Neural crest cell (in vitro differentiated cells): ENCODE measurements around the gene ZNF200. TPM values are rescaled to one million over a fixed set of nuclear protein-coding genes. Genes with fewer than 3 reads are reported as not detected.

Experiments used
- DNase-seq: peaks from one replicate; pipeline ENCODE4 v3.0.0; 2021; ENCODE audit warnings: low read depth, mixed read lengths, low spot score
- H3K27ac Mint-ChIP-seq: one replicate; pipeline ENCODE4 v1.8.0; 2021; ENCODE audit warnings: mild to moderate bottlenecking, mixed read lengths; ENCODE audit not compliant: unreplicated experiment
- H3K27me3 Mint-ChIP-seq: 2 replicates; pipeline ENCODE4 v1.8.0; 2021; ENCODE audit warnings: low read depth, mild to moderate bottlenecking, mixed read lengths
- H3K36me3 Mint-ChIP-seq: 2 replicates; pipeline ENCODE4 v1.8.0; 2021; ENCODE audit warnings: low read depth, mild to moderate bottlenecking, mixed read lengths
- H3K4me1 Mint-ChIP-seq: 2 replicates; pipeline ENCODE4 v1.8.0; 2021; ENCODE audit warnings: mixed read lengths
- H3K4me3 Mint-ChIP-seq: one replicate; pipeline ENCODE4 v1.8.0; 2021; ENCODE audit warnings: mild to moderate bottlenecking, mixed read lengths
- H3K9me3 Mint-ChIP-seq: 2 replicates; pipeline ENCODE4 v1.8.0; 2021; ENCODE audit warnings: mixed read lengths
- total RNA-seq: library from RNA; stranded (reverse); gene quantifications from 2 replicates; pipeline ENCODE4 v1.2.1, GENCODE V29; 2021
- TF ChIP-seq, protein P1 (sequence below): fragments of 200-600 bp; sonication (generic); conservative IDR thresholded peaks from 2 replicates; pipeline ENCODE4 v1.5.0; 2021; ENCODE audit warnings: antibody characterized with exemption, mild to moderate bottlenecking

Gene ZNF200
- total RNA-seq, 1 donor from 2014 or later, result 14.1 TPM

DNA sequence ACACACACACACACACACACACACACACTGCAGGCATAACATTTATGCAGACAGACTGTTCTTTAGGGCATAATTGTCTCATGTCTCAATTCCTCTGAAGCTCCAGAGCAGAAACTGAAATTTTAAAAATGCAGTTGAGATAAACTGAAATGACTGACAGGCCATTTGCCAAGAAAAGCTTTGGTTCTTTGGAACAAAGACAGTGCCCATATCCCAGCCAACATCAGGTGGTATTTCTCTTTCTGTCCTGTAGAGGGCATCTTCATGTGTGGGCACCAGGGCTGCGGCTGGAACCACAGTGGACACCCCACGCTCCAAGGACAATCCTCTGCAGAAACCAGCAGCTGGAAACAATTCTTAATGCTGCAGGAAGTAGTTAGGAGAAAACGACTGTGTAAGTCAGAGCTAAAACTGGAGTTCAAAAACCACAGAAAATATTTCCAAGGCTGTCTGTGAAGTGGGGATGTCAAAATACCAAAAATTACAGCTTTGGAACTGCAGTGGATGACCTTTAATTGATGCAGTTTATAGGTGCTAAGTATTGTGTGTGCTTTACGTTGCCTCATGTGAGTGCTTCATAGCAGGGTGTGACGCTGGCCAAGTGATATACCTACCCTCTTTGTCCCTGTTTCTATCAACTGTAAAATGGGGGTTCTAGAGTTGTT lies 32.0 kb upstream of the ZNF200 start:
- Mint-ChIP-seq H3K36me3 (peaks cover 3% of the 10 kb centered on the region), H3K4me3 (peak overlapping the region; percentile 38), H3K27me3 (peaks cover 4% of the 10 kb centered on the region), H3K9me3 (peaks cover 2% of the 10 kb centered on the region), H3K27ac (no peak overlapping the region), H3K4me1 (peaks cover 12% of the 10 kb centered on the region)
- TF ChIP-seq, protein P1, sequence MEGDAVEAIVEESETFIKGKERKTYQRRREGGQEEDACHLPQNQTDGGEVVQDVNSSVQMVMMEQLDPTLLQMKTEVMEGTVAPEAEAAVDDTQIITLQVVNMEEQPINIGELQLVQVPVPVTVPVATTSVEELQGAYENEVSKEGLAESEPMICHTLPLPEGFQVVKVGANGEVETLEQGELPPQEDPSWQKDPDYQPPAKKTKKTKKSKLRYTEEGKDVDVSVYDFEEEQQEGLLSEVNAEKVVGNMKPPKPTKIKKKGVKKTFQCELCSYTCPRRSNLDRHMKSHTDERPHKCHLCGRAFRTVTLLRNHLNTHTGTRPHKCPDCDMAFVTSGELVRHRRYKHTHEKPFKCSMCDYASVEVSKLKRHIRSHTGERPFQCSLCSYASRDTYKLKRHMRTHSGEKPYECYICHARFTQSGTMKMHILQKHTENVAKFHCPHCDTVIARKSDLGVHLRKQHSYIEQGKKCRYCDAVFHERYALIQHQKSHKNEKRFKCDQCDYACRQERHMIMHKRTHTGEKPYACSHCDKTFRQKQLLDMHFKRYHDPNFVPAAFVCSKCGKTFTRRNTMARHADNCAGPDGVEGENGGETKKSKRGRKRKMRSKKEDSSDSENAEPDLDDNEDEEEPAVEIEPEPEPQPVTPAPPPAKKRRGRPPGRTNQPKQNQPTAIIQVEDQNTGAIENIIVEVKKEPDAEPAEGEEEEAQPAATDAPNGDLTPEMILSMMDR, result peak; percentile 56
- DNase-seq, result no peak

DNA sequence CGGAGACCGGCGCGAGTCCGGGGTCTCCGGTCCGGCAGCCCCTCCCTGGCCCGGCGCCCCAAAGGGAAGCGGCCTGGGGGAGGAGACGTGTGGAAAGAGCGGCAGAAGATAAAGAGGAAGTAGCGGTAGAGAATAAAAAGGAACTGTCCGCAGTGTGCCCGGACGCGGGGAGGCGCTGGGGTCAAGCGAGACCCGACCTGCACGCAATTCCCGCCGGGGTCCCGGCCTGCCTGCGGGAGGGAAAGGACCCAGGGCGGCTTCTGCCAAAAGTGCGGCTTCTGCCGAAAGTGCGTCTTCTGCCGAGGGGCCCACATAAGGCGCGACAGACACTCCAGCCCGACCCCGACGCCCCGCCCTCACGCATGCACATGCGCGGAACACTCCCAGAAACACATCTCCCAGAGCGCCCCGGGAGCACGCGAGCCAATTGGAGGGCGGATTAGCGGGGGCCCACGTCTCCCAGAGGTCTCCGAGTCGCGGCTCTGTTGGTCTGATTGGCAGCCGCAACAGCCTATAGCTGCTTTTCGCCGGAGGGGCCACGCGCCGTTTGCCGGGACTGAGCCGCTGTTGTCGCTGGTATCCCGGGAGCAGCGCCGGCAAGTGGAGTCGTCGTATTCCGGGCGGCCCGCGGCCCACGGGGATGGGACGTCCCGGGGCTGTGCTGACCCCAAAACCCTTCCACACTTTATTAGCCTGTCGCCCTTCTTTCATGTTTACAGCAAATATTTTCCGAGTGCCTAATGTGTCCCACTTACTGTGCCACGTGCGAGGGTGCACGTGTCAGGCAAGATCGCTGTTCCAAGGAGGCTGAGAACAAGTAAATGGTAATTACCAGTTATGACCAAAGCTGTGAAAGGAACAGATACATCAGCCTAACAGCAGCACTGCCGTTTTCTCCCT lies 29.4 kb upstream of the ZNF200 start:
- peaks cover 2% of the 10 kb centered on the region for H3K9me3 Mint-ChIP-seq
- DNase-seq, result peak; percentile 96
- peaks cover 12% of the 10 kb centered on the region for H3K4me1 Mint-ChIP-seq
- peaks cover 8% of the 10 kb centered on the region for H3K27me3 Mint-ChIP-seq
- H3K27ac Mint-ChIP-seq, result peak overlapping the region; percentile 78
- H3K36me3 Mint-ChIP-seq, result peaks cover 3% of the 10 kb centered on the region
- peak overlapping the region; percentile 87 for H3K4me3 Mint-ChIP-seq
- TF ChIP-seq, protein P1, result peak; percentile 50

DNA sequence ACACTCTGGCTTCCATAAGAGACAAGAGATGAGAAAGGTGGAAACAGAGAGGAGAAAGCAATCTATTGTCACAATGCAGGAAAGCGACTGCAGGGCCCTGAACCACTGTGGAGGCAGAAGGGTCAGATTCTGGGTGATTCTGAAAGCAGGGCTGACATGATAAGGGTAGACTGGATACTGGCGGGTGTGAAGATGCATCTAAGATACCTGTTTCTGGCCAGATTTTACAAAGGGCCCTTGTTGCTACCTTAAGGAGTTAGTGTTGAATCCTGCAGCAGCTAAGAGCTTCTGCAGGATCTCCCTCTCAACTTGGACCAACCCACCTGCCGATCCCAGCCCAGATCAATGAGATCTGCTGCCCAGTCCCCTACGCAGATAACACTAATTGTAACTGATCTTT lies 27.6 kb upstream of the ZNF200 start:
- peaks cover 12% of the 10 kb centered on the region for H3K4me1 Mint-ChIP-seq
- peaks cover 2% of the 10 kb centered on the region for H3K9me3 Mint-ChIP-seq
- peak overlapping the region; percentile 87 for H3K4me3 Mint-ChIP-seq
- peaks cover 3% of the 10 kb centered on the region for H3K36me3 Mint-ChIP-seq
- TF ChIP-seq, protein P1, result no peak
- peaks cover 24% of the 10 kb centered on the region for H3K27me3 Mint-ChIP-seq
- H3K27ac Mint-ChIP-seq, result no peak overlapping the region
- no peak for DNase-seq

GRCh38 chr16:3259836-3260235 lies 24.9 kb upstream of the ZNF200 start:
- Mint-ChIP-seq H3K27ac (no peak overlapping the region), H3K4me3 (no peak overlapping the region), H3K36me3 (no peaks in the 10 kb centered on the region), H3K27me3 (peaks cover 28% of the 10 kb centered on the region), H3K9me3 (no peaks in the 10 kb centered on the region), H3K4me1 (peaks cover 11% of the 10 kb centered on the region)
- TF ChIP-seq, protein P1, result no peak
- DNase-seq, result no peak

DNA sequence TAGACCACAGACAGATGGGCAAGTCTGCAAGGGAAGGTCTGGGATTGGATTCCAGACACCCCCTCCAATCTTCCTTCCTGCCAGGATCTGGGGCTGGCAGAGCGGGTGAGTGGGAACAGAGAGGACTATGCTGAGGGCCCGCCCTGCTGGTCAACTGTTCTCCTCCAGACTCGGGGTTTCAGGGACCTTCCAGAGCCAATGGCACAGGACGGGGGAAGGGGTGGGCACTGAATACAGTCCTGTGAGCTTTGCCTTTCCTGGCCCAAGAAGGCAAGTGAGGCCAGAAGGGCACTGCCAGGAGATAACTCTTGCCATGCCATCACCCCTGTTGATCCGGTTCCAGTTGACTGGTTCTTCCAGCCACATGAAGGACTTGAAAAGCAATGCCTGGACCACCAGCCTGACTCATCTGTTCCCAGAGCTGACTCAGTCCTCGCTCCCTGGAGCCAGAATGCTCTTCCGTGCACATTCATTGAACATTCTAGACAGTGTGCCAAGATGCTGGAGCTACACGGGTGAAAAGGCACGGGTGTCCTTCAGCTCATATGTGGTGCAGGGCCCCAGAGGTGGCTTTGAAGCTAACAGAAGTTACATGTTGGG lies 22.0 kb upstream of the ZNF200 start:
- no peak overlapping the region for H3K4me3 Mint-ChIP-seq
- no peak for DNase-seq
- no peak overlapping the region for H3K27ac Mint-ChIP-seq
- no peaks in the 10 kb centered on the region for H3K36me3 Mint-ChIP-seq
- no peaks in the 10 kb centered on the region for H3K9me3 Mint-ChIP-seq
- peaks cover 29% of the 10 kb centered on the region for H3K27me3 Mint-ChIP-seq
- no peaks in the 10 kb centered on the region for H3K4me1 Mint-ChIP-seq
- TF ChIP-seq, protein P1, result no peak
